ENCODE data around the gene LRRTM1. TPM values are rescaled to one million over a fixed set of nuclear protein-coding genes. Genes with fewer than 3 reads are reported as not detected.

LRRTM1 gene
- polyA plus RNA-seq, 1 of the 3 experiments (the other 2 are of a cell fraction), result 1.6 TPM

DNA sequence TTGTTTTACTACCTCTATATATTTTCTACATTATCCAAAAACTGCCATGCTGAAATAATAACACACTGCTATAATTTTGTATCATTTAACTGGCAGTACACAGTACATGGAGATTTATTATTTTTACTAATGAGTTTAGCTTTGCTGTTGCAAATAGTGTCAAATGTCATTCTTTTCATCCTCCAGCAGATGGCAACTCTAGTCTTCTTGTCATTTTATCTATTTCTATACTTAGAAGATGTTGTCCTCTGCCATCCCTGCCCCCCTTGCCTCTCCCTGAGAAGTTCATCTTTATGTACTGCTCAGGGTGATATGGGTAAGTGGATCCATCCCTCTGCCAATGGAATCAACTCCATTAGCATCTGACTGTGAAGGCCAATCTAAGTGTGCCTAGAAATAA is 21.7 kb upstream of the LRRTM1 start:
- no peaks in the 10 kb centered on the region for H3K79me2 ChIP-seq (ENCODE audit: insufficient read depth)
- no peak overlapping the region; a peak in 1 of 4 replicates for H3K4me3 ChIP-seq (ENCODE audit: low read depth in 2 of 2, low read length in 1 of 2)
- no peak overlapping the region for H2AFZ ChIP-seq (ENCODE audit: low read depth)
- no peaks in the 10 kb centered on the region for H4K20me1 ChIP-seq (ENCODE audit: insufficient read depth)
- TF ChIP-seq FOXM1 (IDR thresholded peaks at IDR 0.05; ENCODE audit: low read depth), result no peak
- TF ChIP-seq TEAD4 (IDR thresholded peaks at IDR 0.05; ENCODE audit: borderline replicate concordance, insufficient read depth), result no peak
- TF ChIP-seq MEF2A (IDR thresholded peaks at IDR 0.05; ENCODE audit: borderline replicate concordance, low read depth), result no peak
- peak; percentile 86 for TF ChIP-seq RAD21 (IDR thresholded peaks at IDR 0.05; ENCODE audit: low read length)
- TF ChIP-seq, protein P1, sequence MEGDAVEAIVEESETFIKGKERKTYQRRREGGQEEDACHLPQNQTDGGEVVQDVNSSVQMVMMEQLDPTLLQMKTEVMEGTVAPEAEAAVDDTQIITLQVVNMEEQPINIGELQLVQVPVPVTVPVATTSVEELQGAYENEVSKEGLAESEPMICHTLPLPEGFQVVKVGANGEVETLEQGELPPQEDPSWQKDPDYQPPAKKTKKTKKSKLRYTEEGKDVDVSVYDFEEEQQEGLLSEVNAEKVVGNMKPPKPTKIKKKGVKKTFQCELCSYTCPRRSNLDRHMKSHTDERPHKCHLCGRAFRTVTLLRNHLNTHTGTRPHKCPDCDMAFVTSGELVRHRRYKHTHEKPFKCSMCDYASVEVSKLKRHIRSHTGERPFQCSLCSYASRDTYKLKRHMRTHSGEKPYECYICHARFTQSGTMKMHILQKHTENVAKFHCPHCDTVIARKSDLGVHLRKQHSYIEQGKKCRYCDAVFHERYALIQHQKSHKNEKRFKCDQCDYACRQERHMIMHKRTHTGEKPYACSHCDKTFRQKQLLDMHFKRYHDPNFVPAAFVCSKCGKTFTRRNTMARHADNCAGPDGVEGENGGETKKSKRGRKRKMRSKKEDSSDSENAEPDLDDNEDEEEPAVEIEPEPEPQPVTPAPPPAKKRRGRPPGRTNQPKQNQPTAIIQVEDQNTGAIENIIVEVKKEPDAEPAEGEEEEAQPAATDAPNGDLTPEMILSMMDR (IDR thresholded peaks at IDR 0.05), result peak; percentile 69
- TF ChIP-seq JUND (IDR thresholded peaks at IDR 0.05), result no peak
- TF ChIP-seq SMC3 (IDR thresholded peaks at IDR 0.05; ENCODE audit: low read depth, low read length), result peak; percentile 83
- TF ChIP-seq ELF1 (IDR thresholded peaks at IDR 0.05), result no peak
- no peak for TF ChIP-seq EP300 (IDR thresholded peaks at IDR 0.05; ENCODE audit: borderline replicate concordance in 1 of 2, low read depth in 1 of 2, low read length in 1 of 2)
- no peak for TF ChIP-seq GATA2 (CRISPR knock-in tag; IDR thresholded peaks at IDR 0.05)
- no peaks in the 10 kb centered on the region for H3F3A ChIP-seq (replicated peaks; ENCODE audit: insufficient read depth)
- no peak overlapping the region for H3K9ac ChIP-seq
- H3K9me2 ChIP-seq, result no peaks in the 10 kb centered on the region
- H3K4me1 ChIP-seq (ENCODE audit: control insufficient read depth in 1 of 2, insufficient read depth in 2 of 2, low read depth in 1 of 2, low read length in 1 of 2), result peaks cover 0 to 9% of the 10 kb centered on the region in 2 experiments; a peak in 2 of 4 replicates
- ChIA-PET POLR2A (interaction anchor here (1.0 kb wide), 1 partner anchor 173 kb away, joined by 3 read pairs; no protein-coding TSS in a partner anchor), CTCF (interaction anchor here (0.6 to 6.9 kb wide), 42 partner anchors 12 to 394 kb away, joined by 3 to 179 read pairs (median 4); no protein-coding TSS in a partner anchor)
- DNase-seq, result peak; percentile 45
- H3K27ac ChIP-seq (ENCODE audit: low read depth in 2 of 2, low read length in 1 of 2), result no peak overlapping the region
- no peaks in the 10 kb centered on the region for H3K9me3 ChIP-seq
- no peaks in the 10 kb centered on the region for H3K27me3 ChIP-seq (ENCODE audit: insufficient read depth)
- no peak overlapping the region for H3K4me2 ChIP-seq
- H3K36me3 ChIP-seq (replicated peaks in 1 of 2; ENCODE audit: control insufficient read depth in 1 of 2, insufficient read depth in 2 of 2, low read length in 1 of 2), result no peaks in the 10 kb centered on the region

DNA sequence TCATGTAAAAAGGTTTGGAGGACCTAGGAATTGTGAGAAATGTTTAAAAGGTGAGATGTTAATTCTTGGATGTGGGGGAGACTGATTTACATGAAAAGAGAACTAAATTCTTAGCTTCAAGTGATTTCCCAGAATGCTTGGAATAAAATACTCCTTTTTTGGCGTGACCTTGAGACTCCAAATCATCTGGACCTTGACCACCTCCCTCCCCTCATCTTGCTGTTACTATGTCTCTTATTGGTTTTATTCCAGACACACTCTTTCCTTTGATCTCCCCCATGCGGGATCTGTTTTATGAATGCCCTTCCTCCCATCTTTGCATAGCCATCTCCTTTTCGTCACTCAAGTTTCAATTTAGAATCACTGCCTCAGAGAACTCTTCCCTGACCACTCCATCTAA is 20.0 kb upstream of the LRRTM1 start:
- no peak overlapping the region for H3K4me2 ChIP-seq
- DNase-seq, result no peak
- no peak overlapping the region for H3K27ac ChIP-seq (ENCODE audit: low read depth in 2 of 2, low read length in 1 of 2)
- 70% methylated on average over 3 of the region's 3 CpGs for WGBS (ENCODE audit: low lambda C conversion rate)
- H3K9me3 ChIP-seq, result no peaks in the 10 kb centered on the region
- TF ChIP-seq MEF2A (IDR thresholded peaks at IDR 0.05; ENCODE audit: borderline replicate concordance, low read depth) (no peak), TCF12 (IDR thresholded peaks at IDR 0.05) (no peak), PBX3 (IDR thresholded peaks at IDR 0.05) (no peak), RCOR1 (IDR thresholded peaks at IDR 0.05; ENCODE audit: low read length) (no peak), NFIC (IDR thresholded peaks at IDR 0.05; ENCODE audit: borderline replicate concordance) (no peak), USF2 (IDR thresholded peaks at IDR 0.05; ENCODE audit: borderline replicate concordance, low read depth, low read length) (no peak), ELF1 (IDR thresholded peaks at IDR 0.05) (no peak), SMC3 (IDR thresholded peaks at IDR 0.05; ENCODE audit: low read depth, low read length) (no peak), MXI1 (IDR thresholded peaks at IDR 0.05; ENCODE audit: low read depth, low read length) (no peak), MAX (IDR thresholded peaks at IDR 0.05; ENCODE audit: low read depth) (no peak), GABPA (IDR thresholded peaks at IDR 0.05; ENCODE audit: low read depth) (no peak), GATA2 (CRISPR knock-in tag; IDR thresholded peaks at IDR 0.05) (no peak)
- TF ChIP-seq, protein P2, sequence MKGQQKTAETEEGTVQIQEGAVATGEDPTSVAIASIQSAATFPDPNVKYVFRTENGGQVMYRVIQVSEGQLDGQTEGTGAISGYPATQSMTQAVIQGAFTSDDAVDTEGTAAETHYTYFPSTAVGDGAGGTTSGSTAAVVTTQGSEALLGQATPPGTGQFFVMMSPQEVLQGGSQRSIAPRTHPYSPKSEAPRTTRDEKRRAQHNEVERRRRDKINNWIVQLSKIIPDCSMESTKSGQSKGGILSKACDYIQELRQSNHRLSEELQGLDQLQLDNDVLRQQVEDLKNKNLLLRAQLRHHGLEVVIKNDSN (IDR thresholded peaks at IDR 0.05; ENCODE audit: borderline replicate concordance, low read depth), result no peak
- H3K9ac ChIP-seq, result no peak overlapping the region
- H3K9me2 ChIP-seq, result no peaks in the 10 kb centered on the region
- no peaks in the 10 kb centered on the region for H3K36me3 ChIP-seq (replicated peaks in 1 of 2; ENCODE audit: control insufficient read depth in 1 of 2, insufficient read depth in 2 of 2, low read length in 1 of 2)
- ChIA-PET CTCF (interaction anchor here (0.9 to 6.9 kb wide), 6 partner anchors 11 to 251 kb away, joined by 3 to 179 read pairs (median 6); no protein-coding TSS in a partner anchor), POLR2A (no interaction called here)
- H3K79me2 ChIP-seq (ENCODE audit: insufficient read depth), result no peaks in the 10 kb centered on the region
- H3K27me3 ChIP-seq (ENCODE audit: insufficient read depth), result no peaks in the 10 kb centered on the region
- no peaks in the 10 kb centered on the region for H4K20me1 ChIP-seq (ENCODE audit: insufficient read depth)
- no peak overlapping the region for H2AFZ ChIP-seq (ENCODE audit: low read depth)
- peaks cover 0 to 9% of the 10 kb centered on the region in 2 experiments; a peak in 2 of 4 replicates for H3K4me1 ChIP-seq (ENCODE audit: control insufficient read depth in 1 of 2, insufficient read depth in 2 of 2, low read depth in 1 of 2, low read length in 1 of 2)
- H3F3A ChIP-seq (replicated peaks; ENCODE audit: insufficient read depth), result no peaks in the 10 kb centered on the region
- H3K4me3 ChIP-seq (ENCODE audit: low read depth in 2 of 2, low read length in 1 of 2), result no peak overlapping the region

All from SK-N-SH (cell line).